Ectodermal cell (in vitro differentiated cells): Measurements from ENCODE around the gene NPHP3.
A peak's percentile ranks its signal among the peaks of the same experiment; 100 is the strongest.

ENCODE experiments used
- H3K27ac ChIP-seq: 2 replicates; pipeline ENCODE4 v1.7.0; 2013; ENCODE audit warnings: mild to moderate bottlenecking, low read depth, low read length; ENCODE audit not compliant: insufficient read depth, poor library complexity, severe bottlenecking
- H3K27me3 ChIP-seq: 2 replicates; pipeline ENCODE4 v1.7.0; 2013; ENCODE audit warnings: mild to moderate bottlenecking, low read length; ENCODE audit not compliant: insufficient read depth, control insufficient read depth, poor library complexity, severe bottlenecking
- H3K36me3 ChIP-seq: one replicate; pipeline ENCODE4 v1.7.0; 2013; ENCODE audit warnings: low read length; ENCODE audit not compliant: control insufficient read depth, insufficient read depth
- H3K4me1 ChIP-seq: one replicate; pipeline ENCODE4 v1.7.0; 2013; ENCODE audit warnings: low read length; ENCODE audit not compliant: control insufficient read depth, insufficient read depth
- H3K4me3 ChIP-seq: 2 replicates; pipeline ENCODE4 v1.7.0; 2013; ENCODE audit warnings: low read depth, low read length, control low read depth; ENCODE audit not compliant: insufficient read depth
- H3K9me3 ChIP-seq: 2 replicates; pipeline ENCODE4 v1.7.0; 2013; ENCODE audit warnings: mild to moderate bottlenecking, low read length, moderate library complexity; ENCODE audit not compliant: control insufficient read depth
- WGBS, 2 experiments: methylation state at CpG; one replicate each; pipeline ENCODE4 v1.1.7; 2013; ENCODE audit warnings: missing lambda C conversion rate in 2 of 2; 5-methylcytosine and 5-hydroxymethylcytosine counted together

Gene NPHP3

GRCh38 chr3:132694991-132695390, 27.2 kb downstream of the NPHP3 start:
- 71 to 100% methylated on average over 1 to 2 of the region's 4 CpGs for WGBS, 2 experiments
- Histone ChIP-seq H3K27ac (no peak overlapping the region), H3K4me1 (no peaks in the 10 kb centered on the region), H3K27me3 (no peaks in the 10 kb centered on the region), H3K36me3 (peaks cover 5% of the 10 kb centered on the region), H3K4me3 (no peak overlapping the region), H3K9me3 (no peaks in the 10 kb centered on the region)

GRCh38 chr3:132690040-132690439, 32.2 kb downstream of the NPHP3 start:
- no peak overlapping the region for H3K27ac ChIP-seq
- H3K9me3 ChIP-seq: no peaks in the 10 kb centered on the region
- no peaks in the 10 kb centered on the region for H3K4me1 ChIP-seq
- 95 to 100% methylated on average over 3 to 4 of the region's 4 CpGs for WGBS, 2 experiments
- H3K27me3 ChIP-seq: no peaks in the 10 kb centered on the region
- peaks cover 24% of the 10 kb centered on the region for H3K36me3 ChIP-seq
- no peak overlapping the region for H3K4me3 ChIP-seq

- H3K4me3 ChIP-seq: no peak overlapping the region
- H3K36me3 ChIP-seq: peaks cover 15% of the 10 kb centered on the region
- H3K9me3 ChIP-seq: no peaks in the 10 kb centered on the region
- H3K27ac ChIP-seq: no peak overlapping the region
- H3K4me1 ChIP-seq: no peaks in the 10 kb centered on the region
- no peaks in the 10 kb centered on the region for H3K27me3 ChIP-seq
These were observed 40.0 kb downstream of the NPHP3 start for GRCh38 chr3:132682201-132682600.

GRCh38 chr3:132681421-132681820, 40.8 kb downstream of the NPHP3 start:
- 90 to 96% methylated on average over 3 of the region's 3 CpGs for WGBS, 2 experiments
- H3K36me3 ChIP-seq: peaks cover 23% of the 10 kb centered on the region

GRCh38 chr3:132679911-132680310, 42.3 kb downstream of the NPHP3 start:
- 95 to 98% methylated on average over 4 to 5 of the region's 5 CpGs for WGBS, 2 experiments
- Histone ChIP-seq H3K4me3 (no peak overlapping the region), H3K36me3 (peaks cover 24% of the 10 kb centered on the region), H3K27ac (no peak overlapping the region), H3K27me3 (no peaks in the 10 kb centered on the region), H3K4me1 (no peaks in the 10 kb centered on the region), H3K9me3 (no peaks in the 10 kb centered on the region)

More at GRCh38 chr3:132681421-132681820, 40.8 kb downstream of the NPHP3 start:
- H3K27me3 ChIP-seq: no peaks in the 10 kb centered on the region
- no peak overlapping the region for H3K4me3 ChIP-seq
- no peak overlapping the region for H3K27ac ChIP-seq
- H3K4me1 ChIP-seq: no peaks in the 10 kb centered on the region
- H3K9me3 ChIP-seq: no peaks in the 10 kb centered on the region

- peaks cover 21% of the 10 kb centered on the region for H3K36me3 ChIP-seq
These were observed 46.8 kb downstream of the NPHP3 start for GRCh38 chr3:132675408-132675807.

GRCh38 chr3:132669256-132669777, 52.9 kb downstream of the NPHP3 start:
- whole genome bisulfite sequencing, 2 experiments: 91 to 92% methylated on average over 5 of the region's 5 CpGs
- peaks cover 5% of the 10 kb centered on the region for H3K36me3 ChIP-seq
- H3K9me3 ChIP-seq: no peaks in the 10 kb centered on the region
- H3K27me3 ChIP-seq: no peaks in the 10 kb centered on the region
- no peaks in the 10 kb centered on the region for H3K4me1 ChIP-seq
- H3K4me3 ChIP-seq: no peak overlapping the region
- H3K27ac ChIP-seq: no peak overlapping the region

More at GRCh38 chr3:132675408-132675807, 46.8 kb downstream of the NPHP3 start:
- Histone ChIP-seq H3K27ac (no peak overlapping the region), H3K4me3 (no peak overlapping the region), H3K27me3 (no peaks in the 10 kb centered on the region), H3K4me1 (no peaks in the 10 kb centered on the region), H3K9me3 (no peaks in the 10 kb centered on the region)

GRCh38 chr3:132665230-132665745, 56.9 kb downstream of the NPHP3 start:
- peaks cover 4% of the 10 kb centered on the region for H3K4me1 ChIP-seq
- 90 to 100% methylated on average over 2 of the region's 3 CpGs for WGBS, 2 experiments
- H3K27ac ChIP-seq: no peak overlapping the region
- peaks cover 4% of the 10 kb centered on the region for H3K36me3 ChIP-seq
- no peak overlapping the region for H3K4me3 ChIP-seq
- no peaks in the 10 kb centered on the region for H3K27me3 ChIP-seq
- H3K9me3 ChIP-seq: no peaks in the 10 kb centered on the region

GRCh38 chr3:132662212-132662611, 60.0 kb downstream of the NPHP3 start:
- Histone ChIP-seq H3K4me1 (peaks cover 4% of the 10 kb centered on the region), H3K4me3 (no peak overlapping the region), H3K36me3 (peaks cover 4% of the 10 kb centered on the region), H3K27ac (no peak overlapping the region), H3K9me3 (no peaks in the 10 kb centered on the region), H3K27me3 (no peaks in the 10 kb centered on the region)

- H3K4me1 ChIP-seq: peaks cover 4% of the 10 kb centered on the region
- H3K27me3 ChIP-seq: no peaks in the 10 kb centered on the region
- H3K4me3 ChIP-seq: peak overlapping the region; percentile 97
- 24% methylated on average over 4 to 8 of the region's 8 CpGs for WGBS, 2 experiments
- no peaks in the 10 kb centered on the region for H3K9me3 ChIP-seq
- H3K27ac ChIP-seq: no peak overlapping the region
- peaks cover 4% of the 10 kb centered on the region for H3K36me3 ChIP-seq
These were observed 61.1 kb downstream of the NPHP3 start for GRCh38 chr3:132661101-132661500.

- no peaks in the 10 kb centered on the region for H3K27me3 ChIP-seq
- H3K4me1 ChIP-seq: peaks cover 4% of the 10 kb centered on the region
- H3K9me3 ChIP-seq: no peaks in the 10 kb centered on the region
- no peak overlapping the region for H3K27ac ChIP-seq
- peaks cover under 1% of the 10 kb centered on the region for H3K36me3 ChIP-seq
- WGBS, 2 experiments: 2 to 4% methylated on average over 5 of the region's 5 CpGs
- H3K4me3 ChIP-seq: peak overlapping the region; percentile 97
These were observed 61.5 kb downstream of the NPHP3 start for GRCh38 chr3:132660811-132661070.
